GM12874 (cell line): Measurements from ENCODE around the gene AFAP1L2.

Experiments
- TF ChIP-seq, protein P1 (sequence below): IDR thresholded peaks from 2 replicates; pipeline ENCODE4 v1.5.1; 2011; ENCODE audit warnings: low read depth, mild to moderate bottlenecking, control low read depth, low read length, moderate library complexity; ENCODE audit not compliant: insufficient read depth

Gene AFAP1L2

DNA sequence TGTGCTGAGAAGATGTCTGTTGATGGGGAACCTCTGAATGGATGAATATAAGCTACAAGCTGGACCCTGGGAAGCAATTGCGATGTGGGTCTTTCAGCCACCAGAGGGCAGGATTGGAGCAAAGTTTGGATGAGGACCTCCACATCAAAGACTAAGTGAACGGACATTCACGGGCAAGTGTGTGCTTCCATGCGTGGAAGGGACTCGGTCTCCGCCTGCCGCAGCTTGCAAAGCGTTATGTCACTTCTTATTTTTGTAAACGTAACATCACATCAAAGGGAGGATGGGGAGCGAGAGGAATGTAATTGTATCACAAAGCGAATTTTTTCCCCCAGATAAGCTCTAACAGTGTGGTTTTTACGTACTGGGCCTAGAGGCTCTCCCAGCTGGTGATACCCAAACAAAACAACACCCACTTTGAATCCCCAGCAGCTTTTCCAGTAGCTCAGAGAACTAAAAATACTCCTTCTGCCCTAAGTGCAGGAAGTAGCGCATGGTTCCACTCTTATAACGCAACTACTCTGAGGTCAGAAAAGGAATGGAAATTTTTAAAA lies 100.2 kb downstream of the AFAP1L2 start:
- TF ChIP-seq, protein P1, sequence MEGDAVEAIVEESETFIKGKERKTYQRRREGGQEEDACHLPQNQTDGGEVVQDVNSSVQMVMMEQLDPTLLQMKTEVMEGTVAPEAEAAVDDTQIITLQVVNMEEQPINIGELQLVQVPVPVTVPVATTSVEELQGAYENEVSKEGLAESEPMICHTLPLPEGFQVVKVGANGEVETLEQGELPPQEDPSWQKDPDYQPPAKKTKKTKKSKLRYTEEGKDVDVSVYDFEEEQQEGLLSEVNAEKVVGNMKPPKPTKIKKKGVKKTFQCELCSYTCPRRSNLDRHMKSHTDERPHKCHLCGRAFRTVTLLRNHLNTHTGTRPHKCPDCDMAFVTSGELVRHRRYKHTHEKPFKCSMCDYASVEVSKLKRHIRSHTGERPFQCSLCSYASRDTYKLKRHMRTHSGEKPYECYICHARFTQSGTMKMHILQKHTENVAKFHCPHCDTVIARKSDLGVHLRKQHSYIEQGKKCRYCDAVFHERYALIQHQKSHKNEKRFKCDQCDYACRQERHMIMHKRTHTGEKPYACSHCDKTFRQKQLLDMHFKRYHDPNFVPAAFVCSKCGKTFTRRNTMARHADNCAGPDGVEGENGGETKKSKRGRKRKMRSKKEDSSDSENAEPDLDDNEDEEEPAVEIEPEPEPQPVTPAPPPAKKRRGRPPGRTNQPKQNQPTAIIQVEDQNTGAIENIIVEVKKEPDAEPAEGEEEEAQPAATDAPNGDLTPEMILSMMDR, result peak; percentile 72

DNA sequence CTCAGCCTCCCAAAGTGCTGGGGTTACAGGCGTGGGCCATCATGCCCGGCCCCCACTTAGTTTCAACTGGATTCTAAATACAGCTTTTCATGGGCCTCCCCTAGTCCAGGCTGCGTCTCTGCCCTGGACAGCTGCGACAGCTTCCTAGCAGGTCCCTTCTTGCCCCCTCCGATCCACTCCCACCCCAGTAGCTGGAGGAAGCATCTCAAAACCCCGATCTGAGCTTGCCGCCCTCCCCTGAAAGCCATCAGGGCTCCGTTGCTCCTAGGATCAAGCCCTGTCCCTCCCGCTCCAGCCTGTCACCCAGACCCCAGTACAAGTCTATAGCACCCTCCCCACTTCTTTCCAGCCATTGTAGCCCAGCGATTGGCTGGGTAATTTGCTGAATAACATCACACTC lies 100.7 kb downstream of the AFAP1L2 start:
- TF ChIP-seq, protein P1, result no peak

- TF ChIP-seq, protein P1, result no peak
Observed at GRCh38 chr10:114301951-114302710, 102.2 kb downstream of the AFAP1L2 start.

GRCh38 chr10:114301177-114301576 lies 103.1 kb downstream of the AFAP1L2 start:
- TF ChIP-seq, protein P1, result no peak

DNA sequence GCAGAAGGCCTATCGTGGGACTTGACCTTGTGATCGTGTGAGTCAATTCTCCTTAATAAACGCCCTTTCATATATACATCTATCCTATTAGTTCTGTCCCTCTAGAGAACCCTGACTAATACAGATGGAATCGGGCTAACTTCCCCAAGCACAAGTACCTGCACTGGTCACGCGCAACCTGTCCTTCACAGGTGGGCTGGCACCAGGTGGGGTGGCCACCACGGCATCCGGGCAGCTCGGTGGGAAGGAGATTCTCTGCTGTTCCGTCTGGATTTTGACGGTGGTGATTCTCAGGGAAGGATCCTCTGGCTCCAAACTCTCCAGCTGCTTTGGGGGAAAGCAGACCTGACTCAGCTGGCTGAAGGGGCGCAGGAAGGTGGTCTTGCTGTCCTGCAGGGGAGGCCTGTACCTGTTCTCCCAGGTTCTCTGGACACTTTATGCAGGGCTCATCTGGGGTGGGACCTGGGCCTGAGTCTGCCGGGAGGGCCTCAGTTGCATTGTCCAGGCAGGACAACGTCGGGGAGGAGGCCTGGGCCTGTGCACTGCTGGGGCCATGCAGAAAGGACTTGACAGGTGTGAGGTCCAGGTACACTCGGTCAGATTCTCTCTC lies 104.2 kb downstream of the AFAP1L2 start:
- TF ChIP-seq, protein P1, result no peak

- TF ChIP-seq, protein P1, result no peak
Observed at GRCh38 chr10:114297136-114297705, 107.1 kb downstream of the AFAP1L2 start.

DNA sequence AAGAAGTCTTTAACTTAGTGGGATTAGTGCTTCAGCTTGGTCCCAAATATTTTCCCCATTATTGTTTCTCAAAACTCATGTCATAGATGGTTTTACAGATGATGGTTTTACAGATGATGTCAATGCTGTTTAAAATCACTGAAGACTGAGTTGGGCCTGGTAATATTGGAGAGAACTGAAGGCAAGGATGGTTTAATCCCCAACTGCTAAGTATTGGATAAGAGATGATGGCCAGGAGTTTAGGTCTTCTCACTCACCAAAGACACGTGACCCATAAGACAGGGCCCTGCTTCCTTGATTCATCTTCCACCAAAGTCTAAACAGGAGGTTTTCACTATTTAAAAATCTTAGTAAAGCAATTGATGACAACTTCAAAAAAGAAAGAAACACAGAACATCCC lies 108.9 kb downstream of the AFAP1L2 start:
- TF ChIP-seq, protein P1, result no peak
